Peyer's patch (tissue), 4 donors: Measurements from ENCODE around the gene NCKIPSD. TPM values are rescaled to one million over a fixed set of nuclear protein-coding genes. Genes with fewer than 3 reads are reported as not detected.

Source experiments
- DNase-seq, 3 donors: peaks; one replicate each; pipeline ENCODE4 v3.0.0-alpha.2; 2017 to 2019
- H3K27ac ChIP-seq, 4 donors: fragments of 200-600 bp; sonication (generic); one replicate each; pipeline ENCODE4 v1.5.1; 2016 to 2019
- H3K27me3 ChIP-seq, 2 donors: fragments of 200-600 bp; sonication (generic); one replicate each; pipeline ENCODE4 v1.5.1; 2019
- H3K36me3 ChIP-seq, 3 donors: fragments of 200-600 bp; sonication (generic); one replicate each; pipeline ENCODE4 v1.5.1; 2016 to 2019
- H3K4me1 ChIP-seq, 4 donors: fragments of 200-600 bp; sonication (generic); one replicate each; pipeline ENCODE4 v1.5.1; 2016 to 2019
- H3K4me3 ChIP-seq, 4 donors: fragments of 200-600 bp; sonication (generic); 1 replicate in 3 of 4; 2 replicates in 1 of 4; pipeline ENCODE4 v1.5.1; 2016 to 2019; ENCODE audit warnings: mild to moderate bottlenecking in 1 of 4
- H3K9me3 ChIP-seq, 4 donors: fragments of 200-600 bp; sonication (generic); one replicate each; pipeline ENCODE4 v1.5.1; 2016 to 2019; ENCODE audit warnings: mild to moderate bottlenecking in 1 of 4
- POLR2A ChIP-seq, 2 donors: fragments of 450-650 bp; IDR thresholded peaks; one replicate each; pipeline ENCODE4 v1.5.1; 2017; ENCODE audit warnings: antibody characterized with exemption in 2 of 2, mild to moderate bottlenecking in 2 of 2, moderate library complexity in 2 of 2
- total RNA-seq, 4 donors: library from RNA; depleted of rRNA; stranded (reverse); fragments of >200 nt; gene quantifications; one replicate each; pipeline ENCODE4 v1.1.0, GENCODE V29; 2016
- TF ChIP-seq, protein P1 (sequence below), 6 experiments: fragments of 450-650 bp in 4 of 6; fragments of 200-600 bp in 2 of 6; sonication (generic) in 1 of 6; IDR thresholded peaks; one replicate each; pipeline ENCODE4 v1.5.1; 2017 to 2019; ENCODE audit warnings: antibody characterized with exemption in 6 of 6, mild to moderate bottlenecking in 3 of 6, moderate library complexity in 1 of 6

Gene NCKIPSD
- total RNA-seq, 4 donors from 2014 or later = 35.7 to 66.8 (median 64.4) TPM

DNA sequence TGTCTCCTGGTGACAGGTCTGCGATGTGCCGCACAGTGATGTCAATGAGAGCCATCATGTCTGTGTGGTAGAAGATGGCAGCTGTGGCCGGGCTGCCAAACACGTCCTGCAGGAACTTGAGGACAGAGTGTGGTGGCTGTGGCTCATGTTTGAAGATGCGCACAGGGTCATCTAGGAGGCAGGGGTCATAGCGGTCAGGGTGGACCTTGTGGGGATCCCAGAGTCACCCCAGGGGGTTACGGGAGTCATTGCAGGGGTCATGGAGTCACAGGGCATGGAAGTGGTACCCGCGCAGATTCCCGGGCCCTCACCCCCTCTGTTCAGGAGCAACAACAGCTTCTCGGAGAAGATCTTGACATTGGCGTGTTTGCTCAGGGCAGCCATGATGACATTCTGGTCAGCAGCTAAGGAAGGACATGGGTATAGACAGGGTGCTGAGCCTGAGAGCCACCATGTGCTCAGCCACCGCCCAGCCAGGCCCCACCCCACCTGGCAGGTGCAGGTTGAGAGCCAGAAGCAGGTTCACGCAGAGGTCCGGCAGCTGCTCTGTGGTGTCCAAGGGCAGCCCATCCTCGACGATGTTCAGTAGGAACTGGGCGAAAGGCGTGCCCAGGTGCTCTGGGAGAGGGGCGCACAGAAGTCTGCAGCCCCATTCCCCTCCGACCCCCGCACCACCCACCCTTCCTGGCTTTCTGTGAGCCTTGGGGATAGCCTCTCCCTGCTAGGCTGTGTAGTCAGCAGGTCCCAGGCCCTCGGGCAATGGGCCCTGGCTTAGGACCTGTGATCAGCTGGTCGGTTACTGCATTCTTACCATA lies 6.9 kb downstream of the NCKIPSD start:
- no peak overlapping the region for H3K4me3 ChIP-seq
- H3K36me3 ChIP-seq = peaks cover 0 to 55% (median 0%) of the 10 kb centered on the region in 3 donors
- no peaks in the 10 kb centered on the region for H3K27me3 ChIP-seq
- DNase-seq = no peak
- TF ChIP-seq, protein P1, sequence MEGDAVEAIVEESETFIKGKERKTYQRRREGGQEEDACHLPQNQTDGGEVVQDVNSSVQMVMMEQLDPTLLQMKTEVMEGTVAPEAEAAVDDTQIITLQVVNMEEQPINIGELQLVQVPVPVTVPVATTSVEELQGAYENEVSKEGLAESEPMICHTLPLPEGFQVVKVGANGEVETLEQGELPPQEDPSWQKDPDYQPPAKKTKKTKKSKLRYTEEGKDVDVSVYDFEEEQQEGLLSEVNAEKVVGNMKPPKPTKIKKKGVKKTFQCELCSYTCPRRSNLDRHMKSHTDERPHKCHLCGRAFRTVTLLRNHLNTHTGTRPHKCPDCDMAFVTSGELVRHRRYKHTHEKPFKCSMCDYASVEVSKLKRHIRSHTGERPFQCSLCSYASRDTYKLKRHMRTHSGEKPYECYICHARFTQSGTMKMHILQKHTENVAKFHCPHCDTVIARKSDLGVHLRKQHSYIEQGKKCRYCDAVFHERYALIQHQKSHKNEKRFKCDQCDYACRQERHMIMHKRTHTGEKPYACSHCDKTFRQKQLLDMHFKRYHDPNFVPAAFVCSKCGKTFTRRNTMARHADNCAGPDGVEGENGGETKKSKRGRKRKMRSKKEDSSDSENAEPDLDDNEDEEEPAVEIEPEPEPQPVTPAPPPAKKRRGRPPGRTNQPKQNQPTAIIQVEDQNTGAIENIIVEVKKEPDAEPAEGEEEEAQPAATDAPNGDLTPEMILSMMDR (IDR thresholded peaks at IDR 0.05) = no peak
- no peak for TF ChIP-seq POLR2A (IDR thresholded peaks at IDR 0.05)
- H3K9me3 ChIP-seq = no peaks in the 10 kb centered on the region
- H3K27ac ChIP-seq = no peak overlapping the region
- H3K4me1 ChIP-seq = peaks cover 0 to 7% (median 1%) of the 10 kb centered on the region in 4 donors

DNA sequence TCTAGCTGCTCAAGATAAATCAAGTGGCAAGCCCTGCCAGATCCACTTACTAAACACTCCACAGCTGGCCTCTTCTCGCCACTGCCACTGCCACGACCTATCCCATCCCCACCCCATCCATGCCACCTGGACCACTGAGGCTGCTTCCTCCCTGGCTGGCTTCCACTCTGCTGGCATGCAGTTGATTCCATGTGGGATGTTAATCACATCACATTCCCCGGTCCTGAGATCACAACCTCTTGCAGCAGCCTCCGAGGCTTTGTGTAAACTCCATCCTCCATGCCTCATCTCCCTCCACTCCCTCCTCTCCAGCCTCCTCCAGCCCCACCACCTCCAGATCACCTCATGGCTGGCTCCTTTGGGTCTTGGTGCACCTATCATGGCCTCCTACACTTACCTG lies 7.7 kb downstream of the NCKIPSD start:
- H3K27me3 ChIP-seq = no peaks in the 10 kb centered on the region
- H3K36me3 ChIP-seq = peaks cover 0 to 55% (median 0%) of the 10 kb centered on the region in 3 donors
- peaks cover 0 to 1% (median 0%) of the 10 kb centered on the region in 4 donors for H3K4me1 ChIP-seq
- H3K27ac ChIP-seq = no peak overlapping the region
- H3K4me3 ChIP-seq = no peak overlapping the region
- no peak for TF ChIP-seq POLR2A (IDR thresholded peaks at IDR 0.05)
- TF ChIP-seq, protein P1 (IDR thresholded peaks at IDR 0.05) = no peak
- DNase-seq = no peak
- no peaks in the 10 kb centered on the region for H3K9me3 ChIP-seq

DNA sequence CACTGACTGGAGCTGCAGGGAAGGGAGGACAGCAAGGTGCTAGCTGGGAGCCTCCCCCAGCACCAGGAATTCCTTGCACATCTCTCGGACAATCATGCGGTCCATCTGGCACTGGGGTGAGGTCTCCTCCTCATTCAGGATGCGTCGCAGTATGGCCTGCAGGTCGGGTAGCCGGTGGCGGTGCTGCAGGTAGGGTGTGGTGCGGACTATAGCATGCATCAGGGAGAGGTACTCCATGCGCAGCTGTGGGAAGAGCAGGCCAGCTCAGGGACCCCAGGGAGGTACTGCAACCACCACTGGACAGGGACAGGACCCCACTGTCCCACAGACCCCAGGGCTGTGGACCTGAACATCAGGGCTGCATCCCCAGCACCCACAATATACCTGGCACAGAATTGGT lies 11.2 kb downstream of the NCKIPSD start:
- no peak for TF ChIP-seq POLR2A (IDR thresholded peaks at IDR 0.05)
- TF ChIP-seq, protein P1 (IDR thresholded peaks at IDR 0.05) = no peak
- Histone ChIP-seq H3K27me3 (no peaks in the 10 kb centered on the region), H3K9me3 (no peaks in the 10 kb centered on the region), H3K4me3 (no peak overlapping the region), H3K36me3 (peaks cover 0 to 23% (median 0%) of the 10 kb centered on the region in 3 donors), H3K27ac (no peak overlapping the region), H3K4me1 (no peaks in the 10 kb centered on the region)
- DNase-seq = no peak

DNA sequence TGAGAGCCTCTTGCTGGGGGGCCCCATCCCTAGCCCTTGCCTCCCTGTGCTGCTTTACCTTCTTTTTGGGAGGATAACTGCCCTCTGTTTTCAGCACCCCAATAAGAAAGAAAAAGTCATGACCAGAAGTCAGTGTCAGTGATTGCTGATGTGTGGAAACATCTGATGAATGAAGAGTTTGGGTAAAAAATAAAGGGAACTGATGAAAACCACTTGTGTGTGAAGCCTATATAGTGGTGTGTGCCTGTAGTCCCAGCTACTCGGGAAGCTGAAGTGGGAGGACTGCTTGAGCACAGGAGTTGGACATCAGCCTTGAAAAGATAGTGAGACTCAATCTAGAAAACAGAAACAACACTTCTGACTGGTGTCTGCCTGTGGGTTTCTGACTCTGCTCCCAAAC lies 13.2 kb downstream of the NCKIPSD start:
- Histone ChIP-seq H3K9me3 (no peaks in the 10 kb centered on the region), H3K4me1 (no peaks in the 10 kb centered on the region), H3K27ac (no peak overlapping the region), H3K4me3 (no peak overlapping the region), H3K27me3 (no peaks in the 10 kb centered on the region), H3K36me3 (peaks cover 0 to 8% (median 0%) of the 10 kb centered on the region in 3 donors)
- TF ChIP-seq, protein P1 (IDR thresholded peaks at IDR 0.05) = no peak
- TF ChIP-seq POLR2A (IDR thresholded peaks at IDR 0.05) = no peak
- DNase-seq = no peak

DNA sequence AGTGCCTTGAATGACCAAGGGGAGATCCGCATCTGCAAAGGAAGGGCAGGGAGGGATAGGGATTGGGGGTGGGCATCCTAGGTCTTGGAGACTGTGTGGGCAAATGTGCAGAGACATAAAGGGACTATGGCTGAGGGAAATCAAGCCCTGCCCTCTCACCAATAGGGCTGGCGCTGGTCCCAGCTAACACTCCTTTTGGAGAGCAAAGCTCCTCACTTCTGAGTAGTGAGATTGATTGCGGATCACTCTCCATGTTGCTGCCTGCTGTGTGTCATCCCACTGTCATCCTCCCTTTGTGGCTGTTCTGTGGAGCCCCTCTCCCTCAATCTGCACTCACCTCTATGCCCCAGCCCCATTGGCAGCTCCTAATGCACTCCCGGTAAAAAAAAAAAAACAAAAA lies 20.8 kb downstream of the NCKIPSD start:
- TF ChIP-seq POLR2A (IDR thresholded peaks at IDR 0.05) = no peak
- TF ChIP-seq, protein P1 (IDR thresholded peaks at IDR 0.05) = no peak
- DNase-seq = no peak
- no peak overlapping the region for H3K27ac ChIP-seq

More for the DNA sequence above, 20.8 kb downstream of the NCKIPSD start:
- Histone ChIP-seq H3K4me1 (peaks cover 0 to 33% (median 16%) of the 10 kb centered on the region in 4 donors), H3K9me3 (no peaks in the 10 kb centered on the region), H3K36me3 (no peaks in the 10 kb centered on the region), H3K4me3 (no peak overlapping the region), H3K27me3 (peaks cover 0 to 13% of the 10 kb centered on the region in 2 donors)
